ENCODE measurements around the gene HNRNPUL1. TPM values are rescaled to one million over a fixed set of nuclear protein-coding genes. Genes with fewer than 3 reads are reported as not detected.

The HNRNPUL1 gene
- total RNA-seq, 1 donor from 2014 or later: 254 TPM

GRCh38 chr19:41322451-41322850, 58.3 kb downstream of the HNRNPUL1 start:
- Mint-ChIP-seq H3K36me3 (ENCODE audit: low read depth) (peaks cover 44% of the 10 kb centered on the region), H3K4me1 (ENCODE audit: low read depth) (peaks cover 30% of the 10 kb centered on the region), H3K4me3 (no peak overlapping the region), H3K9me3 (no peaks in the 10 kb centered on the region), H3K27me3 (ENCODE audit: insufficient read depth) (no peaks in the 10 kb centered on the region), H3K27ac (peak overlapping the region; percentile 44)
- DNase-seq (ENCODE audit: low spot score): no peak
- intact Hi-C loops (cut with micrococcal nuclease): no loop called here

GRCh38 chr19:41323023-41323422, 58.9 kb downstream of the HNRNPUL1 start:
- peak overlapping the region; percentile 77 for H3K27ac Mint-ChIP-seq
- DNase-seq (ENCODE audit: low spot score): no peak
- peaks cover 44% of the 10 kb centered on the region for H3K36me3 Mint-ChIP-seq (ENCODE audit: low read depth)
- intact Hi-C loops (cut with micrococcal nuclease): no loop called here
- peaks cover 34% of the 10 kb centered on the region for H3K4me1 Mint-ChIP-seq (ENCODE audit: low read depth)
- H3K4me3 Mint-ChIP-seq: no peak overlapping the region
- H3K9me3 Mint-ChIP-seq: no peaks in the 10 kb centered on the region
- no peaks in the 10 kb centered on the region for H3K27me3 Mint-ChIP-seq (ENCODE audit: insufficient read depth)

- no peak overlapping the region for H3K4me3 Mint-ChIP-seq
- peaks cover 45% of the 10 kb centered on the region for H3K36me3 Mint-ChIP-seq (ENCODE audit: low read depth)
- no peaks in the 10 kb centered on the region for H3K27me3 Mint-ChIP-seq (ENCODE audit: insufficient read depth)
- no peak for DNase-seq (ENCODE audit: low spot score)
- H3K27ac Mint-ChIP-seq: peak overlapping the region; percentile 77
- intact Hi-C loops (cut with micrococcal nuclease): no loop called here
- peaks cover 39% of the 10 kb centered on the region for H3K4me1 Mint-ChIP-seq (ENCODE audit: low read depth)
- H3K9me3 Mint-ChIP-seq: no peaks in the 10 kb centered on the region
These were observed 59.4 kb downstream of the HNRNPUL1 start for GRCh38 chr19:41323430-41324125.

GRCh38 chr19:41324231-41324702, 60.1 kb downstream of the HNRNPUL1 start:
- no peak for DNase-seq (ENCODE audit: low spot score)
- Mint-ChIP-seq H3K27ac (peak overlapping the region; percentile 77), H3K4me3 (no peak overlapping the region), H3K9me3 (no peaks in the 10 kb centered on the region), H3K36me3 (ENCODE audit: low read depth) (peaks cover 43% of the 10 kb centered on the region), H3K4me1 (ENCODE audit: low read depth) (peaks cover 44% of the 10 kb centered on the region), H3K27me3 (ENCODE audit: insufficient read depth) (no peaks in the 10 kb centered on the region)
- intact Hi-C loops (cut with micrococcal nuclease): no loop called here

- H3K4me1 Mint-ChIP-seq (ENCODE audit: low read depth): peaks cover 40% of the 10 kb centered on the region
- no peaks in the 10 kb centered on the region for H3K27me3 Mint-ChIP-seq (ENCODE audit: insufficient read depth)
- intact Hi-C loops (cut with micrococcal nuclease): no loop called here
- no peak overlapping the region for H3K4me3 Mint-ChIP-seq
- DNase-seq (ENCODE audit: low spot score): no peak
- peaks cover 41% of the 10 kb centered on the region for H3K36me3 Mint-ChIP-seq (ENCODE audit: low read depth)
- no peaks in the 10 kb centered on the region for H3K9me3 Mint-ChIP-seq
- H3K27ac Mint-ChIP-seq: peak overlapping the region; percentile 77
These were observed 60.9 kb downstream of the HNRNPUL1 start for GRCh38 chr19:41324921-41325639.

- no peaks in the 10 kb centered on the region for H3K9me3 Mint-ChIP-seq
- peaks cover 44% of the 10 kb centered on the region for H3K36me3 Mint-ChIP-seq (ENCODE audit: low read depth)
- H3K27ac Mint-ChIP-seq: no peak overlapping the region
- no peak for DNase-seq (ENCODE audit: low spot score)
- intact Hi-C loops (cut with micrococcal nuclease): no loop called here
- no peak overlapping the region for H3K4me3 Mint-ChIP-seq
- no peaks in the 10 kb centered on the region for H3K27me3 Mint-ChIP-seq (ENCODE audit: insufficient read depth)
- peaks cover 44% of the 10 kb centered on the region for H3K4me1 Mint-ChIP-seq (ENCODE audit: low read depth)
These were observed 61.4 kb downstream of the HNRNPUL1 start for GRCh38 chr19:41325640-41325946.

GRCh38 chr19:41325947-41326706, 62.0 kb downstream of the HNRNPUL1 start:
- no peaks in the 10 kb centered on the region for H3K27me3 Mint-ChIP-seq (ENCODE audit: insufficient read depth)
- no peaks in the 10 kb centered on the region for H3K9me3 Mint-ChIP-seq
- H3K4me3 Mint-ChIP-seq: peak overlapping the region; percentile 72
- H3K27ac Mint-ChIP-seq: peak overlapping the region; percentile 87
- DNase-seq (ENCODE audit: low spot score): no peak
- peaks cover 45% of the 10 kb centered on the region for H3K4me1 Mint-ChIP-seq (ENCODE audit: low read depth)
- H3K36me3 Mint-ChIP-seq (ENCODE audit: low read depth): peaks cover 40% of the 10 kb centered on the region
- intact Hi-C loops (cut with micrococcal nuclease): no loop called here

- intact Hi-C loops (cut with micrococcal nuclease): loop anchor here (1.0 kb wide), 1 partner anchor 17 kb away; the partner anchor contains the start of gene CCDC97
- peaks cover 46% of the 10 kb centered on the region for H3K36me3 Mint-ChIP-seq (ENCODE audit: low read depth)
- H3K27me3 Mint-ChIP-seq (ENCODE audit: insufficient read depth): no peaks in the 10 kb centered on the region
- peak overlapping the region; percentile 87 for H3K27ac Mint-ChIP-seq
- no peaks in the 10 kb centered on the region for H3K9me3 Mint-ChIP-seq
- H3K4me1 Mint-ChIP-seq (ENCODE audit: low read depth): peaks cover 55% of the 10 kb centered on the region
- H3K4me3 Mint-ChIP-seq: peak overlapping the region; percentile 72
- DNase-seq (ENCODE audit: low spot score): no peak
These were observed 63.0 kb downstream of the HNRNPUL1 start for GRCh38 chr19:41327076-41327575.

GRCh38 chr19:41327576-41328156, 63.5 kb downstream of the HNRNPUL1 start:
- Mint-ChIP-seq H3K4me3 (peak overlapping the region; percentile 76), H3K4me1 (ENCODE audit: low read depth) (peaks cover 59% of the 10 kb centered on the region), H3K27me3 (ENCODE audit: insufficient read depth) (no peaks in the 10 kb centered on the region), H3K36me3 (ENCODE audit: low read depth) (peaks cover 47% of the 10 kb centered on the region), H3K9me3 (no peaks in the 10 kb centered on the region), H3K27ac (peak overlapping the region; percentile 95)
- peak; percentile 67 for DNase-seq (ENCODE audit: low spot score)
- intact Hi-C loops (cut with micrococcal nuclease): loop anchor here (1.0 kb wide), 4 partner anchors 17 to 70 kb away; partner anchors contain the start of genes BCKDHA, CCDC97 and EXOSC5

GRCh38 chr19:41328157-41328841, 64.1 kb downstream of the HNRNPUL1 start:
- intact Hi-C loops (cut with micrococcal nuclease): loop anchor here (1.0 kb wide), 3 partner anchors 23 to 69 kb away; partner anchors contain the start of genes BCKDHA and EXOSC5
- no peaks in the 10 kb centered on the region for H3K9me3 Mint-ChIP-seq
- peaks cover 43% of the 10 kb centered on the region for H3K36me3 Mint-ChIP-seq (ENCODE audit: low read depth)
- peak overlapping the region; percentile 76 for H3K4me3 Mint-ChIP-seq
- H3K27ac Mint-ChIP-seq: peak overlapping the region; percentile 95
- peak; percentile 35 for DNase-seq (ENCODE audit: low spot score)
- peaks cover 58% of the 10 kb centered on the region for H3K4me1 Mint-ChIP-seq (ENCODE audit: low read depth)
- H3K27me3 Mint-ChIP-seq (ENCODE audit: insufficient read depth): no peaks in the 10 kb centered on the region

GRCh38 chr19:41328842-41329225, 64.7 kb downstream of the HNRNPUL1 start:
- intact Hi-C loops (cut with micrococcal nuclease): loop anchor here (1.0 kb wide), 3 partner anchors 22 to 68 kb away; partner anchors contain the start of genes BCKDHA and EXOSC5
- Mint-ChIP-seq H3K27me3 (ENCODE audit: insufficient read depth) (no peaks in the 10 kb centered on the region), H3K9me3 (no peaks in the 10 kb centered on the region), H3K27ac (peak overlapping the region; percentile 95), H3K36me3 (ENCODE audit: low read depth) (peaks cover 45% of the 10 kb centered on the region), H3K4me1 (ENCODE audit: low read depth) (peaks cover 57% of the 10 kb centered on the region), H3K4me3 (peak overlapping the region; percentile 76)
- no peak for DNase-seq (ENCODE audit: low spot score)

- no peaks in the 10 kb centered on the region for H3K27me3 Mint-ChIP-seq (ENCODE audit: insufficient read depth)
- DNase-seq (ENCODE audit: low spot score): no peak
- intact Hi-C loops (cut with micrococcal nuclease): no loop called here
- peak overlapping the region; percentile 87 for H3K27ac Mint-ChIP-seq
- H3K4me1 Mint-ChIP-seq (ENCODE audit: low read depth): peaks cover 57% of the 10 kb centered on the region
- H3K4me3 Mint-ChIP-seq: no peak overlapping the region
- no peaks in the 10 kb centered on the region for H3K9me3 Mint-ChIP-seq
- peaks cover 48% of the 10 kb centered on the region for H3K36me3 Mint-ChIP-seq (ENCODE audit: low read depth)
These were observed 66.3 kb downstream of the HNRNPUL1 start for GRCh38 chr19:41330481-41330880.

Data from activated T-helper 1 cell treated with anti-CD3 and anti-CD28 coated beads, Interleukin-12 subunit alpha, Interleukin-12 subunit beta, Interleukin-2, Interleukin-4 antibody, amounts not matched to agents 30 ng/mL and 10 ng/mL and 1 ng/mL, durations not matched to agents 14 hours and 24 hours and 36 hours (primary cell).